ENCODE data around the gene LMCD1. TPM values are rescaled to one million over a fixed set of nuclear protein-coding genes. Genes with fewer than 3 reads are reported as not detected.

LMCD1 gene
- total and polyA plus RNA-seq, 4 experiments from 2014 or later: 0.53 to 2.2 (median 1.3) TPM

DNA sequence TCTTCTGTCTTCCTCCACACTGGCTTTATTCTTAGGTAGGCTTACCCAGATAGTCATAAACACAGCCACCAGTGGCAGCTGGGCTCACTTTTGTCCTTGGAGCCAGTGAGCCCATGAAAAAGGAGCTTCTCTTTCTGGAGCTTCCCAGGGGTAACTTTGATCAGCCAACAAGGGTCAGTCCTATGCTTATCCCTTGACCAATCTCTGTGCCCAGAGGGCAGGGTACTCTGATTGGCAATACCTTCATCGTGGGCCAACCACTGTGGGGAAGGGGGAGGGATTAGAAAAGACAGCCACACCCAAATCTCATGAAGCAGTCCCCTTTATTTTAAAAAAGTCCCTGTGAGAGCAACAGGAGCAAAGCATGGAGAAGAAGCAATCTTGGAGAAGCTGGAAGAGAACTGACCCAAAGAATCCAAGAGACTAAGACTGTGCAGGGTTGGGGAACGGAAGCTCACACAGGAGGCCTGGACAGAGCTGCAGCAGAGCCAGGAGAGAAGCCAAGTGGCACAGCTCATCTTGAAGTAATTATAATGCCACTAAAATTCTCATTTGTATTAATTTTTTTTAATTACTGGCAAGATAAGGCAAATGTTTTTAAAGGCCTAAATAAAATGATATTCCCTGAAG is 72.5 kb downstream of the LMCD1 start:
- DNase-seq: no peak
- no peak overlapping the region for H3K4me3 Mint-ChIP-seq
- POLR2A ChIA-PET (ENCODE audit: partially characterized antibody): no interaction called here

GRCh38 chr3:8574670-8575322 is 73.2 kb downstream of the LMCD1 start:
- no peak overlapping the region for H3K27ac ChIP-seq (ENCODE audit: low read depth, low read length)
- no peaks in the 10 kb centered on the region for H3K36me3 Mint-ChIP-seq
- H3K4me3 ChIP-seq (ENCODE audit: low read length in 2 of 2): no peak overlapping the region
- no peaks in the 10 kb centered on the region for H3K9me3 ChIP-seq (ENCODE audit: control insufficient read depth in 1 of 2, low read length in 2 of 2)
- no peak overlapping the region for H3K4me3 Mint-ChIP-seq
- H3K4me1 Mint-ChIP-seq: peaks cover 7 to 21% (median 12%) of the 10 kb centered on the region in 4 donors
- H3K36me3 ChIP-seq (ENCODE audit: insufficient read depth, low read length): no peaks in the 10 kb centered on the region
- peaks cover 16% of the 10 kb centered on the region for H3K4me1 ChIP-seq (ENCODE audit: insufficient read depth, low read length)
- no peaks in the 10 kb centered on the region for H3K27me3 ChIP-seq (ENCODE audit: insufficient read depth, low read length)
- intact Hi-C loops (cut with micrococcal nuclease): no loop called here
- H3K27ac Mint-ChIP-seq: no peak overlapping the region
- H3K27me3 Mint-ChIP-seq: no peaks in the 10 kb centered on the region
- no peak for DNase-seq
- H3K9me3 Mint-ChIP-seq: peaks cover 0 to 8% (median 1%) of the 10 kb centered on the region in 8 donors
- CTCF ChIA-PET (ENCODE audit: partially characterized antibody): no interaction called here
- POLR2A ChIA-PET (ENCODE audit: partially characterized antibody): no interaction called here

More for the DNA sequence above, 72.5 kb downstream of the LMCD1 start:
- H3K27ac Mint-ChIP-seq: no peak overlapping the region
- H3K4me1 Mint-ChIP-seq: peaks cover 7 to 21% (median 12%) of the 10 kb centered on the region in 4 donors
- Histone ChIP-seq H3K27me3 (ENCODE audit: insufficient read depth, low read length) (no peaks in the 10 kb centered on the region), H3K36me3 (ENCODE audit: insufficient read depth, low read length) (no peaks in the 10 kb centered on the region), H3K4me3 (ENCODE audit: low read length in 2 of 2) (no peak overlapping the region), H3K9me3 (ENCODE audit: control insufficient read depth in 1 of 2, low read length in 2 of 2) (no peaks in the 10 kb centered on the region), H3K4me1 (ENCODE audit: insufficient read depth, low read length) (peaks cover 16% of the 10 kb centered on the region), H3K27ac (ENCODE audit: low read depth, low read length) (no peak overlapping the region)
- intact Hi-C loops (cut with micrococcal nuclease): no loop called here
- H3K27me3 Mint-ChIP-seq: no peaks in the 10 kb centered on the region
- CTCF ChIA-PET (ENCODE audit: partially characterized antibody): no interaction called here
- peaks cover 0 to 7% (median 1%) of the 10 kb centered on the region in 8 donors for H3K9me3 Mint-ChIP-seq
- no peaks in the 10 kb centered on the region for H3K36me3 Mint-ChIP-seq

- Mint-ChIP-seq H3K4me1 (peaks cover 7 to 16% (median 9%) of the 10 kb centered on the region in 4 donors), H3K4me3 (no peak overlapping the region), H3K27me3 (no peaks in the 10 kb centered on the region), H3K9me3 (peaks cover 0 to 9% (median 0%) of the 10 kb centered on the region in 8 donors), H3K27ac (no peak overlapping the region), H3K36me3 (no peaks in the 10 kb centered on the region)
- Histone ChIP-seq H3K4me1 (ENCODE audit: insufficient read depth, low read length) (peaks cover 14% of the 10 kb centered on the region), H3K27me3 (ENCODE audit: insufficient read depth, low read length) (no peaks in the 10 kb centered on the region), H3K36me3 (ENCODE audit: insufficient read depth, low read length) (no peaks in the 10 kb centered on the region), H3K4me3 (ENCODE audit: low read length in 2 of 2) (no peak overlapping the region), H3K27ac (ENCODE audit: low read depth, low read length) (no peak overlapping the region), H3K9me3 (ENCODE audit: control insufficient read depth in 1 of 2, low read length in 2 of 2) (no peaks in the 10 kb centered on the region)
- DNase-seq: no peak
- CTCF ChIA-PET (ENCODE audit: partially characterized antibody): no interaction called here
- POLR2A ChIA-PET (ENCODE audit: partially characterized antibody): no interaction called here
- intact Hi-C loops (cut with micrococcal nuclease): no loop called here
These were observed 73.9 kb downstream of the LMCD1 start for GRCh38 chr3:8575364-8576104.

DNA sequence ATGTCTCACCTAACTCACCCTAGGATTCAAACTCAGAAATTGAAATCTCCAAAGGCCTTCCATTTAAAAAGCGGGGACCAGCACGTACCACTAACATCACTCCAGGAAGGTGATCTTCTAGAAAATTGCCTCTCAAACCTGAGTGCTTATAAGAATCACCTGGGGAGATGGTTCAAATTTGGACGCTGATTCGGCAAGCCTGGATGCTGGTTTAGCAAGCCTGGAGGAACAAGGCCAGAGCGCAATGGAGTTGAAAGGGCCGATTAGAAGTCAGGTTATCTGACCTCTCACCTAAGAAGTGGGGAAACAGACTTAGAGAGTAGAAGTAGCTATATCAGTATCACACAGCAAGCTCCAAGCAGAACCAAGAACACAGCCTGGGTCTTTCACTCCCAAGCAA is 74.8 kb downstream of the LMCD1 start:
- H3K4me3 ChIP-seq (ENCODE audit: low read length in 2 of 2): no peak overlapping the region

GRCh38 chr3:8576841-8577571 is 75.4 kb downstream of the LMCD1 start:
- ChIA-PET POLR2A (ENCODE audit: partially characterized antibody) (no interaction called here), CTCF (ENCODE audit: partially characterized antibody) (no interaction called here)
- Histone ChIP-seq H3K36me3 (ENCODE audit: insufficient read depth, low read length) (no peaks in the 10 kb centered on the region), H3K9me3 (ENCODE audit: control insufficient read depth in 1 of 2, low read length in 2 of 2) (no peaks in the 10 kb centered on the region), H3K4me1 (ENCODE audit: insufficient read depth, low read length) (no peaks in the 10 kb centered on the region), H3K4me3 (ENCODE audit: low read length in 2 of 2) (no peak overlapping the region), H3K27ac (ENCODE audit: low read depth, low read length) (no peak overlapping the region), H3K27me3 (ENCODE audit: insufficient read depth, low read length) (no peaks in the 10 kb centered on the region)
- Mint-ChIP-seq H3K36me3 (no peaks in the 10 kb centered on the region), H3K27ac (no peak overlapping the region), H3K9me3 (peaks cover 0 to 9% (median 0%) of the 10 kb centered on the region in 8 donors), H3K27me3 (no peaks in the 10 kb centered on the region), H3K4me1 (peaks cover 0 to 2% (median 0%) of the 10 kb centered on the region in 4 donors), H3K4me3 (no peak overlapping the region)
- DNase-seq: no peak
- intact Hi-C loops (cut with micrococcal nuclease): no loop called here

More for the DNA sequence above, 74.8 kb downstream of the LMCD1 start:
- no peaks in the 10 kb centered on the region for H3K27me3 Mint-ChIP-seq
- Histone ChIP-seq H3K9me3 (ENCODE audit: control insufficient read depth in 1 of 2, low read length in 2 of 2) (no peaks in the 10 kb centered on the region), H3K4me1 (ENCODE audit: insufficient read depth, low read length) (peaks cover 5% of the 10 kb centered on the region), H3K27me3 (ENCODE audit: insufficient read depth, low read length) (no peaks in the 10 kb centered on the region), H3K27ac (ENCODE audit: low read depth, low read length) (no peak overlapping the region), H3K36me3 (ENCODE audit: insufficient read depth, low read length) (no peaks in the 10 kb centered on the region)
- peaks cover 0 to 9% (median 0%) of the 10 kb centered on the region in 8 donors for H3K9me3 Mint-ChIP-seq
- peaks cover 2 to 7% (median 3%) of the 10 kb centered on the region in 4 donors for H3K4me1 Mint-ChIP-seq
- no peak overlapping the region for H3K27ac Mint-ChIP-seq
- no peaks in the 10 kb centered on the region for H3K36me3 Mint-ChIP-seq
- CTCF ChIA-PET (ENCODE audit: partially characterized antibody): no interaction called here
- H3K4me3 Mint-ChIP-seq: no peak overlapping the region
- DNase-seq: no peak
- POLR2A ChIA-PET (ENCODE audit: partially characterized antibody): no interaction called here
- intact Hi-C loops (cut with micrococcal nuclease): no loop called here

DNA sequence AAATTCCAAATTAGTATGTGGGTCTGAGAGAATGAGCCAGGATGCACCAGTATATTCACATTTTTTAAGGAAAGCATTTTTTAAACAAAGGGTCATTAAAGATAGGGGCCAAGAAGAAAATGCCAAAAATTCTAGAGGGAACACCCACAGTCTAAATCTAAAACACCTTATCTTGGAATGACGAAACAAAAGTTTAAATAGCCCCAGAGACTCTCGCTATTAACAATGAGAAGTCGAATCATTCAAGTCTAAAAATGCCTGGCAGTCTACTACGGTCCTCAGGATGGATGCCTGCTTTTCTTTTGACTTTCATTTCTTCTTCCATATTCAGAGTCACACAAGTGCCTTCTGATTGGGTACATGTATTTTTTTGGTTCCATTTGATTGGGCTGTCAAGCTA is 76.7 kb downstream of the LMCD1 start:
- intact Hi-C loops (cut with micrococcal nuclease): no loop called here
- H3K4me3 Mint-ChIP-seq: no peak overlapping the region
- H3K27ac Mint-ChIP-seq: no peak overlapping the region
- no peaks in the 10 kb centered on the region for H3K27me3 ChIP-seq (ENCODE audit: insufficient read depth, low read length)
- no peak for DNase-seq
- no peaks in the 10 kb centered on the region for H3K9me3 ChIP-seq (ENCODE audit: control insufficient read depth in 1 of 2, low read length in 2 of 2)
- POLR2A ChIA-PET (ENCODE audit: partially characterized antibody): no interaction called here
- no peaks in the 10 kb centered on the region for H3K4me1 Mint-ChIP-seq
- no peaks in the 10 kb centered on the region for H3K36me3 ChIP-seq (ENCODE audit: insufficient read depth, low read length)
- CTCF ChIA-PET (ENCODE audit: partially characterized antibody): no interaction called here
- H3K27ac ChIP-seq (ENCODE audit: low read depth, low read length): no peak overlapping the region
- H3K4me1 ChIP-seq (ENCODE audit: insufficient read depth, low read length): no peaks in the 10 kb centered on the region
- H3K4me3 ChIP-seq (ENCODE audit: low read length in 2 of 2): no peak overlapping the region
- peaks cover 0 to 9% (median 0%) of the 10 kb centered on the region in 8 donors for H3K9me3 Mint-ChIP-seq
- no peaks in the 10 kb centered on the region for H3K27me3 Mint-ChIP-seq
- no peaks in the 10 kb centered on the region for H3K36me3 Mint-ChIP-seq

GRCh38 chr3:8579096-8579495 is 77.5 kb downstream of the LMCD1 start:
- no peaks in the 10 kb centered on the region for H3K27me3 ChIP-seq (ENCODE audit: insufficient read depth, low read length)
- H3K27ac Mint-ChIP-seq: no peak overlapping the region
- no peaks in the 10 kb centered on the region for H3K4me1 ChIP-seq (ENCODE audit: insufficient read depth, low read length)
- no peaks in the 10 kb centered on the region for H3K36me3 Mint-ChIP-seq
- no peak overlapping the region for H3K4me3 Mint-ChIP-seq
- peaks cover 0 to 9% (median 0%) of the 10 kb centered on the region in 8 donors for H3K9me3 Mint-ChIP-seq
- no peaks in the 10 kb centered on the region for H3K4me1 Mint-ChIP-seq
- H3K36me3 ChIP-seq (ENCODE audit: insufficient read depth, low read length): no peaks in the 10 kb centered on the region
- no peak overlapping the region for H3K4me3 ChIP-seq (ENCODE audit: low read length in 2 of 2)
- H3K27ac ChIP-seq (ENCODE audit: low read depth, low read length): no peak overlapping the region
- no peak for DNase-seq
- intact Hi-C loops (cut with micrococcal nuclease): no loop called here
- no peaks in the 10 kb centered on the region for H3K27me3 Mint-ChIP-seq
- H3K9me3 ChIP-seq (ENCODE audit: control insufficient read depth in 1 of 2, low read length in 2 of 2): no peaks in the 10 kb centered on the region
- ChIA-PET CTCF (ENCODE audit: partially characterized antibody) (no interaction called here), POLR2A (ENCODE audit: partially characterized antibody) (no interaction called here)

All from CD4-positive, alpha-beta memory T cell (primary cell).